Right lobe of liver (tissue), 4 donors: ENCODE data around the gene BLOC1S6.

Experiments
- CTCF ChIP-seq, 4 donors: fragments of 200-600 bp in 3 of 4; fragments of 450-650 bp in 1 of 4; IDR thresholded peaks; one replicate each; pipeline versions ENCODE4 v1.5.1 to v1.8.0; 2016 to 2022; ENCODE audit warnings: antibody characterized with exemption in 4 of 4, mild to moderate bottlenecking in 2 of 4
- POLR2A ChIP-seq: fragments of 450-650 bp; IDR thresholded peaks from one replicate; pipeline ENCODE4 v1.6.1; 2017; ENCODE audit warnings: antibody characterized with exemption, mild to moderate bottlenecking
- donor health status: DM: no; HTN: no; CAD: no.
- donor health status: DM: no; HTN: no; CAD: no.
- donor health status: DM: no; HTN: yes; CAD: no.

GRCh38 chr15:45585069-45585791 lies 1.9 kb upstream of the BLOC1S6 start:
- TF ChIP-seq CTCF (IDR thresholded peaks at IDR 0.05) (no peak), POLR2A (no peak)
